ENCODE measurements around the gene LMNB1.

Gene LMNB1

DNA sequence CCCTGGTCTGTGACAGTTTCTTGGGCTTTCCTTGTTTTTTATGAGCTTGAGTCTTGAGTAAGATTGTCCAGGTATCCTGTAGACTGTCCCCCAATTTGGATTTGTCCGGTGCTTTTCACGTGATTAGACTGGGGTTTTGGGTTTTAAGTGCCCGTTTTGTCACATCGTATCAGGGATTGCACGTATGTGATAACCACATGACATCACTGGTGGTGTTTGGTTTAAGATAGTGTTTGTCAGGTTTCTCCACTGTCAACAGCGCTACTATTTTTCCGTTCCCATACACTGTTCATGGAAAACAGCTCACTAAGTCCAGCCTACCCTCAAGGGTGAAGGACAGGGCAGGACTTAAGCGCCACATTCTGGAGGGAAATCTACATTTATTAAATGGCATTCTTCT lies 39.7 kb downstream of the LMNB1 start:
- TF ChIP-seq FOXP2 (optimal IDR thresholded peaks at IDR 0.05; ENCODE audit: borderline replicate concordance, extremely low read depth, extremely low read length, insufficient read depth), result no peak
- no peak for TF ChIP-seq TAF1 (IDR thresholded peaks at IDR 0.05; ENCODE audit: borderline replicate concordance, insufficient read depth, low read length)
- TF ChIP-seq, protein P1, sequence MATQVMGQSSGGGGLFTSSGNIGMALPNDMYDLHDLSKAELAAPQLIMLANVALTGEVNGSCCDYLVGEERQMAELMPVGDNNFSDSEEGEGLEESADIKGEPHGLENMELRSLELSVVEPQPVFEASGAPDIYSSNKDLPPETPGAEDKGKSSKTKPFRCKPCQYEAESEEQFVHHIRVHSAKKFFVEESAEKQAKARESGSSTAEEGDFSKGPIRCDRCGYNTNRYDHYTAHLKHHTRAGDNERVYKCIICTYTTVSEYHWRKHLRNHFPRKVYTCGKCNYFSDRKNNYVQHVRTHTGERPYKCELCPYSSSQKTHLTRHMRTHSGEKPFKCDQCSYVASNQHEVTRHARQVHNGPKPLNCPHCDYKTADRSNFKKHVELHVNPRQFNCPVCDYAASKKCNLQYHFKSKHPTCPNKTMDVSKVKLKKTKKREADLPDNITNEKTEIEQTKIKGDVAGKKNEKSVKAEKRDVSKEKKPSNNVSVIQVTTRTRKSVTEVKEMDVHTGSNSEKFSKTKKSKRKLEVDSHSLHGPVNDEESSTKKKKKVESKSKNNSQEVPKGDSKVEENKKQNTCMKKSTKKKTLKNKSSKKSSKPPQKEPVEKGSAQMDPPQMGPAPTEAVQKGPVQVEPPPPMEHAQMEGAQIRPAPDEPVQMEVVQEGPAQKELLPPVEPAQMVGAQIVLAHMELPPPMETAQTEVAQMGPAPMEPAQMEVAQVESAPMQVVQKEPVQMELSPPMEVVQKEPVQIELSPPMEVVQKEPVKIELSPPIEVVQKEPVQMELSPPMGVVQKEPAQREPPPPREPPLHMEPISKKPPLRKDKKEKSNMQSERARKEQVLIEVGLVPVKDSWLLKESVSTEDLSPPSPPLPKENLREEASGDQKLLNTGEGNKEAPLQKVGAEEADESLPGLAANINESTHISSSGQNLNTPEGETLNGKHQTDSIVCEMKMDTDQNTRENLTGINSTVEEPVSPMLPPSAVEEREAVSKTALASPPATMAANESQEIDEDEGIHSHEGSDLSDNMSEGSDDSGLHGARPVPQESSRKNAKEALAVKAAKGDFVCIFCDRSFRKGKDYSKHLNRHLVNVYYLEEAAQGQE (IDR thresholded peaks at IDR 0.05; ENCODE audit: insufficient read depth in 1 of 2, low read depth in 2 of 2, low read length in 2 of 2), result no peak
- TF ChIP-seq SIN3A (IDR thresholded peaks at IDR 0.05; ENCODE audit: borderline replicate concordance, insufficient read depth, low read length), result no peak
- no peak for TF ChIP-seq POLR2AphosphoS5 (IDR thresholded peaks at IDR 0.05; ENCODE audit: low read depth, low read length)

DNA sequence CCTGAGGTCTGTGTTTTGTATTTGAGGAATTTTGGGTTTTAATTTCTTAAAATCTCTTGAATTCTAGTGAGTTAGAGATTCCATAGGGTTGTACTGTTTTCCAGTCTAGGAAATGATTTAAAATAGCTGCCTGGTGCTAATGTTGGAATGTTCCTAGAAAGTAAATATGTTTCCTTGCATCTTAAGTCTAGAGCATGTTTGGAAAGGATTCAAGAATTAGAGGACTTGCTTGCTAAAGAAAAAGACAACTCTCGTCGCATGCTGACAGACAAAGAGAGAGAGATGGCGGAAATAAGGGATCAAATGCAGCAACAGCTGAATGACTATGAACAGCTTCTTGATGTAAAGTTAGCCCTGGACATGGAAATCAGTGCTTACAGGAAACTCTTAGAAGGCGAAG lies 41.8 kb downstream of the LMNB1 start:
- TF ChIP-seq POLR2AphosphoS5 (IDR thresholded peaks at IDR 0.05; ENCODE audit: low read depth, low read length) (no peak), SIN3A (IDR thresholded peaks at IDR 0.05; ENCODE audit: borderline replicate concordance, insufficient read depth, low read length) (no peak), TAF1 (IDR thresholded peaks at IDR 0.05; ENCODE audit: borderline replicate concordance, insufficient read depth, low read length) (no peak), FOXP2 (optimal IDR thresholded peaks at IDR 0.05; ENCODE audit: borderline replicate concordance, extremely low read depth, extremely low read length, insufficient read depth) (no peak)
- TF ChIP-seq, protein P1 (IDR thresholded peaks at IDR 0.05; ENCODE audit: insufficient read depth in 1 of 2, low read depth in 2 of 2, low read length in 2 of 2), result no peak

DNA sequence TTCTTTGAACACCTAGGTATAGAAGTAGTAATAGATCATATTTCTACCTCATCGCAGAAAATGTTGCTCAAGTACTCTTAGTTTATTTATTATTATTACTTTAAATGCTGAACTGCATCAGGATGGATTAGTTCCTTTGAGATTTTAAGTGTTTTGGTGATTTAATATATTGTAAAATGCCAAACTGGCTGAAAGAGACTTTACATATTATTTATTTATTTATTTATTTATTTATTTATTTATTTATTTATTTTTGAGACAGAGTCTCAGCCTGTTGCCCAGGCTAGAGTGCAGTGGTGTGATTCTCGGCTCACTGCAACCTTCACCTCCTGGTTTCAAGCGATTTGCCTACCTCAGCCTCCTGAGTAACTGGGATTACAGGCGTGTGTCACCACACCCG lies 42.3 kb downstream of the LMNB1 start:
- TF ChIP-seq SIN3A (IDR thresholded peaks at IDR 0.05; ENCODE audit: borderline replicate concordance, insufficient read depth, low read length) (no peak), TAF1 (IDR thresholded peaks at IDR 0.05; ENCODE audit: borderline replicate concordance, insufficient read depth, low read length) (no peak), FOXP2 (optimal IDR thresholded peaks at IDR 0.05; ENCODE audit: borderline replicate concordance, extremely low read depth, extremely low read length, insufficient read depth) (no peak), POLR2AphosphoS5 (IDR thresholded peaks at IDR 0.05; ENCODE audit: low read depth, low read length) (no peak)
- TF ChIP-seq, protein P1 (IDR thresholded peaks at IDR 0.05; ENCODE audit: insufficient read depth in 1 of 2, low read depth in 2 of 2, low read length in 2 of 2), result no peak

DNA sequence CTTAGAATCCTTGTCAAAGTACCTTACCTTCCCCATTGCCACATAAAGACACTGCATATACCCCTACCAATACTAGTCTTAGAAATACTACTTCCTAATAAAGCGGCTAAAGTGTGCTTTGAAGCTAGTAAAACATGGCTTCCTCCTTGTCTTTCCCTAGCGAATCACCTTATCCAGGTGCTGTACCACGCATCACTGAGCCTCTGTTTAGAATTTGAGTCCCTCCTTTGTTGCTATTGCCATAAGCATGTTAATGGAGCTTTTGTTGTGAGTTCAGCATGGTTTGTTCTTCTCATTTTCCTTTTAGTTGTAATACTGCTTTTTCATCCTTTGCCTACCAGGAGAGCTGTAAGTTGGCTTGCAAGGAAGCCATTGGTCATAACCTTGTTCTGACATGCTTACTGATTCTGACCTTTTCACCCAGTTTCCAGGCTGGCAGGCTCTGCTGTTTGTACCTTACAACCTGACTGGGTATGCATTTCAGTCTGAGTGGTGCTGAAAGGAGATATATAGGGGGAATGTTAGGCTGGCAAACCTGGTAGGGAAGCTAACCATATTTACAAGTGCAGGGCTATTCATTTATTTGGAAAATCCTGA lies 49.8 kb downstream of the LMNB1 start:
- TF ChIP-seq POLR2AphosphoS5 (IDR thresholded peaks at IDR 0.05; ENCODE audit: low read depth, low read length) (no peak), TAF1 (IDR thresholded peaks at IDR 0.05; ENCODE audit: borderline replicate concordance, insufficient read depth, low read length) (no peak), FOXP2 (optimal IDR thresholded peaks at IDR 0.05; ENCODE audit: borderline replicate concordance, extremely low read depth, extremely low read length, insufficient read depth) (no peak), SIN3A (IDR thresholded peaks at IDR 0.05; ENCODE audit: borderline replicate concordance, insufficient read depth, low read length) (no peak)
- TF ChIP-seq, protein P1 (IDR thresholded peaks at IDR 0.05; ENCODE audit: insufficient read depth in 1 of 2, low read depth in 2 of 2, low read length in 2 of 2), result no peak
